ENCODE data around the gene STRIT1. TPM values are rescaled to one million over a fixed set of nuclear protein-coding genes. Genes with fewer than 3 reads are reported as not detected.
A peak's percentile ranks its signal among the peaks of the same experiment; 100 is the strongest.

The STRIT1 gene
- total and polyA plus RNA-seq, 9 of the 15 experiments (the other 6 are each of a cell fraction or from before 2014, with no cell fraction given): not detected

- TF ChIP-seq EHMT2 (IDR thresholded peaks at IDR 0.05) (peak; percentile 85), NFE2 (IDR thresholded peaks at IDR 0.05; ENCODE audit: low read depth) (peak; percentile 40), ETV1 (tag; conservative IDR thresholded peaks at IDR 0.05; ENCODE audit: low read depth) (0 out of 2 replicates have a peak, but pooled peaks have one; percentile 30), KHSRP (IDR thresholded peaks at IDR 0.05) (peak; percentile 57; the same call in 1 of the 2 replicates), LEF1 (IDR thresholded peaks at IDR 0.05) (peak; percentile 78; the same call in 1 of the 2 replicates), YY1 (IDR thresholded peaks at IDR 0.05; ENCODE audit: borderline replicate concordance in 1 of 3, control insufficient read depth in 1 of 3, extremely low read depth in 1 of 3, insufficient read depth in 3 of 3, insufficient read length in 1 of 3, insufficient replicate concordance in 2 of 3, low read depth in 1 of 3, low read length in 2 of 3) (no peak), MTA1 (IDR thresholded peaks at IDR 0.05; ENCODE audit: borderline replicate concordance) (peak; percentile 79), ZNF408 (CRISPR knock-in tag; IDR thresholded peaks at IDR 0.05; ENCODE audit: low read depth) (no peak), BRCA1 (IDR thresholded peaks at IDR 0.05) (no peak), BRCA1 (CRISPR knock-in tag; IDR thresholded peaks at IDR 0.05) (no peak), ZBTB12 (CRISPR knock-in tag; IDR thresholded peaks at IDR 0.05) (no peak), CBFB (CRISPR knock-in tag; IDR thresholded peaks at IDR 0.05) (no peak), BHLHE40 (IDR thresholded peaks at IDR 0.05; ENCODE audit: low read length) (peak; percentile 97), NCOA2 (IDR thresholded peaks at IDR 0.05; ENCODE audit: partially characterized antibody in 2 of 2) (peak; percentile 49 to 71), TAF9B (IDR thresholded peaks at IDR 0.05; ENCODE audit: partially characterized antibody) (peak; percentile 60), RAD51 (IDR thresholded peaks at IDR 0.05; ENCODE audit: borderline replicate concordance, low read depth) (peak; percentile 50; the same call in 1 of the 2 replicates)
- TF ChIP-seq, protein P1, sequence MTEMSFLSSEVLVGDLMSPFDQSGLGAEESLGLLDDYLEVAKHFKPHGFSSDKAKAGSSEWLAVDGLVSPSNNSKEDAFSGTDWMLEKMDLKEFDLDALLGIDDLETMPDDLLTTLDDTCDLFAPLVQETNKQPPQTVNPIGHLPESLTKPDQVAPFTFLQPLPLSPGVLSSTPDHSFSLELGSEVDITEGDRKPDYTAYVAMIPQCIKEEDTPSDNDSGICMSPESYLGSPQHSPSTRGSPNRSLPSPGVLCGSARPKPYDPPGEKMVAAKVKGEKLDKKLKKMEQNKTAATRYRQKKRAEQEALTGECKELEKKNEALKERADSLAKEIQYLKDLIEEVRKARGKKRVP (CRISPR knock-in tag; IDR thresholded peaks at IDR 0.05): no peak
- TF ChIP-seq, protein P2, sequence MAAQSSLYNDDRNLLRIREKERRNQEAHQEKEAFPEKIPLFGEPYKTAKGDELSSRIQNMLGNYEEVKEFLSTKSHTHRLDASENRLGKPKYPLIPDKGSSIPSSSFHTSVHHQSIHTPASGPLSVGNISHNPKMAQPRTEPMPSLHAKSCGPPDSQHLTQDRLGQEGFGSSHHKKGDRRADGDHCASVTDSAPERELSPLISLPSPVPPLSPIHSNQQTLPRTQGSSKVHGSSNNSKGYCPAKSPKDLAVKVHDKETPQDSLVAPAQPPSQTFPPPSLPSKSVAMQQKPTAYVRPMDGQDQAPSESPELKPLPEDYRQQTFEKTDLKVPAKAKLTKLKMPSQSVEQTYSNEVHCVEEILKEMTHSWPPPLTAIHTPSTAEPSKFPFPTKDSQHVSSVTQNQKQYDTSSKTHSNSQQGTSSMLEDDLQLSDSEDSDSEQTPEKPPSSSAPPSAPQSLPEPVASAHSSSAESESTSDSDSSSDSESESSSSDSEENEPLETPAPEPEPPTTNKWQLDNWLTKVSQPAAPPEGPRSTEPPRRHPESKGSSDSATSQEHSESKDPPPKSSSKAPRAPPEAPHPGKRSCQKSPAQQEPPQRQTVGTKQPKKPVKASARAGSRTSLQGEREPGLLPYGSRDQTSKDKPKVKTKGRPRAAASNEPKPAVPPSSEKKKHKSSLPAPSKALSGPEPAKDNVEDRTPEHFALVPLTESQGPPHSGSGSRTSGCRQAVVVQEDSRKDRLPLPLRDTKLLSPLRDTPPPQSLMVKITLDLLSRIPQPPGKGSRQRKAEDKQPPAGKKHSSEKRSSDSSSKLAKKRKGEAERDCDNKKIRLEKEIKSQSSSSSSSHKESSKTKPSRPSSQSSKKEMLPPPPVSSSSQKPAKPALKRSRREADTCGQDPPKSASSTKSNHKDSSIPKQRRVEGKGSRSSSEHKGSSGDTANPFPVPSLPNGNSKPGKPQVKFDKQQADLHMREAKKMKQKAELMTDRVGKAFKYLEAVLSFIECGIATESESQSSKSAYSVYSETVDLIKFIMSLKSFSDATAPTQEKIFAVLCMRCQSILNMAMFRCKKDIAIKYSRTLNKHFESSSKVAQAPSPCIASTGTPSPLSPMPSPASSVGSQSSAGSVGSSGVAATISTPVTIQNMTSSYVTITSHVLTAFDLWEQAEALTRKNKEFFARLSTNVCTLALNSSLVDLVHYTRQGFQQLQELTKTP (IDR thresholded peaks at IDR 0.05; ENCODE audit: low read depth in 1 of 2, partially characterized antibody in 2 of 2): peak; percentile 27 to 78
Measured at GRCh38 chr3:155282385-155283091, 10.9 kb downstream of the STRIT1 start (continued).
